ENCODE data around the gene RPS10.
A peak's percentile ranks its signal among the peaks of the same experiment; 100 is the strongest.
"Not testable (repeated sequence)": the region's sequence is repeated elsewhere in the genome, so short reads cannot be mapped to it uniquely, and the experiment has no call there.

Gene RPS10

DNA sequence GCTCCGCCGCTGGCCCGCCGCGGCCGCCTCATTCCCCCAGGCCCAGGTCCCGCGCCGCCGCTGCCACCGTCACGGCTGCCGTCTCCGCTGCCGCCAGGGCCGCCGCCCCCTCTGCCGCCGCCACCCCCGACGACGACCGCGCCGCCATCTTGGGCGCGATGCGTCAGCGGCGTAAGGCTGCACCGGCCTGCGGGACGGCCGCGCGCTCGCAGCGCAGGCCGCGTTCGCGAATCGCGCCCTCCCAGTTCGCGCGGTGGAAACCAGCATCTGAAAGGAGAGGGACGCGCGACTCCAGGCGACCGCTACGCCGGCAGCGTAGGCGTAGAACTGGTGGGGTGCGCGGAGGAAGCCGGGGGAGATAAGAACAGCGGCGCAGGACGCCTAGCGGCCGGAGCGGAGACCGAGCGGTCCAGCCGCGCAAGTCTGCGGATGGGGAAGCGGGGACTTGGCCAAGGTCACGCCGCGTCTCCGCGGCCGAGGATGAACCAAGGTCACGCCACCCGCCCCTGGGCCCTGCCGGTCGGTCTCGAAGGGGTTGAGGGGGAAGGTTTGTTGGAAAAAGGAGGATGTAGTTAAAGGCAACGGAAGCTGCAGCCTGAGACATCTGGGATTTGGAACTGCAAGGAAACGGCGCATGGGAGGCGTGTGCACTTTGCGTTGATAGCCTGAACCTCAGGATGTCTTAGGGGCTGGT, 33.2 kb downstream of the RPS10 start, which contains the start of gene NUDT3:
Gene NUDT3, minus strand, starts transcription at position 173 of the 694 bp plus-strand sequence. CDS start 307 bp downstream, outside the sequence.
- DNase-seq (ENCODE audit: low read depth in 2 of 2): peak; percentile 88 to 91

DNA sequence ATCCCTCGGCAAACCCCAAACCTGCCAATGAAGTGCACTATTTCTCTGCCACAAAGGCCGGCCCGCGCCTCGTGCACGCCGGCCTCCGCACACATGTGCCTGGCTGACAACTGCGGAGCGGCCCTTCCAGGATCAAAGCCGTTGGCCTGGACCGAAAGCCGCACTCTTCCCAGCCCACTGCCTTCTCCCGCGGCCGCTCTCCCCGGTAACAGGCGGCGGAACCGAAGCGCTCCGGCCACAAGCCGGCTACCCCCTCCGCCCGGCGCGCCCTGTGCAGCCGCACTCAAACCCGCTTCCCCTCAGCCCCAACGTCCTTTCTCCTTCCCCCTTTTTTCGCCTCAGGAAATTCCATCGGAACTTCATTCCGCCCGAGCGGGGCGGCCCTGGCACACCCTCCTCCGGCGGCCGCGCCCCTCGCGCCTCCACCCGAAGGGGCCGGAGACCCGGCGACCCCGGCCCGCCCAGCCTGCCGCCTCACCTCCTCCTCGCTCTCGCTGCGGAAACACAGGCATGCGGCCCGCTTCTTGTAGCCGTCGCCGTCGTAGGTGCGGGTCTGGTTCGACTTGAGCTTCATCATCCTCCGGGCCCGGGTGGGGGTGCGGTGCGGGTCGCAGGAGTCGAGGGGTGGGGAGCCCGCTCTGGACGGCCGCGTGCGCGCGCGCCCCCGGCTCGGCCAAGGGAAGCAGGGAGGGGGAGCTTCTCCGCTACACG, 33.9 kb downstream of the RPS10 start:
- DNase-seq (ENCODE audit: low read depth in 2 of 2): peak; percentile 20 to 22

DNA sequence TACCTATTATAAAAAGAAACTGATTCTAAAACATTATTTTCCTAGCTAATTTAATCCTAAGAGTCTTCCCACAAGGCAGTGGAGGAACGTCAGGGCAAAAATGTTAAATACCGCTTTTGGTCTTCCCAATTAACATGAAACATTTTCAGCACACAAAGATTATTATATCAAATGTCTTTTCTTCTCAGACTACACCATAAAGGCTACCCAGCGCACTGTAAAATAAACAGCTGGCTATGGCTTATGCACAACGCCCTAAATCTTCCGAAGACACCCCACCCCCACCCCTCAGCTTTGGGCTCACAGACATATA, 34.4 kb downstream of the RPS10 start:
- DNase-seq (ENCODE audit: low read depth in 2 of 2): no peak

DNA sequence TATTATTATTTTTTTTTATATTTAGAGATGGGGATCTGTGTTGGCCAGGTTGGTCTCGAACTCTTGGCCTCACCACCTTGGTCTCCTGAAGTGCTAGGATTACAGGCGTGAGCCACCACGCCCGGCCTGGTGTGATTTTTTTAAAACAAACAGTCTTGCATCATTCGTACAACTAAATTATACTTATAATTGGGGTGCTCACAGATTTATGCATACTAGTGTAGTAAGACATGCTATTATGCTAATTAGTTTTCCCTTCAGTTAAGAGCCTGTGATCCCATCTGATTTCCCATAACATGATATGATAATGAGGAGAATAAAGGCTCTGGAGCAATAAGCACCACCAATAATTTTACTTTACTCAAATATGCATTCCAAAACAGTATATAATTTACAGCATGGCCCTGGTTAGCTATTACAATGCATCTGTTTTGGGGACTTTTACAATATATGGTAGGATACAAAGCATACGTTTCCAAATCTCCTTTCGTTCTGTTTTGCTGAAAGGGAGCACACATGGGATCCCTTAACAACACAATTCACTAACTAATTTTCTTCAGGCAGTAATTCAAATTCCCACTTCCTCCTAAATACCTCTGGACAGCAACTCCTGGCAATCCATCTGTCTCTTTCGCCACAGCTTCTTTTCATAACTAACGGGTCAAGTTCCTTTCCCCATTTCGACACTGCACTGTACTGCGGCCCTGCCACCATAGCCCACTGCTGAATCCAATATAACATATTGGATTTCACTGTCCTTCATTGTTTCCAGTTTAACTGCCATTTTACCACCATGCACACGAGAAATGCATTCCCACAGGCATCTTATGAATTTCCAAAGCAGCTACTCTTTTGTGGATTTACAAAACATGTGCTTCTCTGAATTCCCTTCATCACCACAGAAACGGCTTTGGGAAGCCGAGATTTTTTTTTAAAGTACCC, 35.1 kb downstream of the RPS10 start:
- DNase-seq (ENCODE audit: low read depth in 2 of 2): no peak

DNA sequence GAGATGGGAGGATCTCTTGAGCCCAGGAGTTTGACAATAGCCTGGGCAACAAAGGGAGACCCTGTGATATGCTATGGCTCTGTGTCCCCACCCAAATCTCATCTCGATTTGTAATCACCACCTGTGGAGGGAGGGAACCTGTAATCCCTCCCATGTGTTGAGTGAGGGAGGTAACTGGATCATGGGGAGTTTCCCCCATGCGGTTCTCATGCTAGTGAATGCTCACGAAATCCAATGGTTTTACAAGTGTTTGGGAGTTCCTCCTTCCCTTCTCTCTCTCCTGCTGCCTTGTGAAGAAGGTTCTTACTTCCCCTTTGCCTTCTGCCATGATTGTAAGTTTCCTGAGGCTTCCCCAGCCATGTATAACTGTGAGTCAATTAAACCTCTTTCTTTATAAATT, 36.8 kb downstream of the RPS10 start:
- DNase-seq (ENCODE audit: low read depth in 2 of 2): no peak

DNA sequence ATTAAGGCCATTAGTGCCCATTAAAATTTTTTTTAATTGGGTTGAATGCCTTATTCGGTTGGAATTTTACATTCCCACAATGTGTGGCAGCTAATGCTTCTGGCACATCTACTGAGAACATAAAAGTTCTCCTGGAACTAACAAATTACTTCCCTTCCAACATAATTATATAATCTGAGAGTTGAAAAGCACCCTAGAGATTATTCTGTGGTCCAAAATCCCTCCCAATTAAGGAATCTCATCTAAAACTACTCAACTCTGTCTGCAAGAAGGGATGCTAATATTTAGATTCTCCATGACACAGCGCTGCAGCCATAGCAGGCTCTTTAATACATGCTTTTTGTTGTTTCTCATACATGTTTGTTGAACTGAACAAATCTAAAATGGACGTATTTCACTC, 37.4 kb downstream of the RPS10 start:
- no peak for DNase-seq (ENCODE audit: low read depth in 2 of 2)

DNA sequence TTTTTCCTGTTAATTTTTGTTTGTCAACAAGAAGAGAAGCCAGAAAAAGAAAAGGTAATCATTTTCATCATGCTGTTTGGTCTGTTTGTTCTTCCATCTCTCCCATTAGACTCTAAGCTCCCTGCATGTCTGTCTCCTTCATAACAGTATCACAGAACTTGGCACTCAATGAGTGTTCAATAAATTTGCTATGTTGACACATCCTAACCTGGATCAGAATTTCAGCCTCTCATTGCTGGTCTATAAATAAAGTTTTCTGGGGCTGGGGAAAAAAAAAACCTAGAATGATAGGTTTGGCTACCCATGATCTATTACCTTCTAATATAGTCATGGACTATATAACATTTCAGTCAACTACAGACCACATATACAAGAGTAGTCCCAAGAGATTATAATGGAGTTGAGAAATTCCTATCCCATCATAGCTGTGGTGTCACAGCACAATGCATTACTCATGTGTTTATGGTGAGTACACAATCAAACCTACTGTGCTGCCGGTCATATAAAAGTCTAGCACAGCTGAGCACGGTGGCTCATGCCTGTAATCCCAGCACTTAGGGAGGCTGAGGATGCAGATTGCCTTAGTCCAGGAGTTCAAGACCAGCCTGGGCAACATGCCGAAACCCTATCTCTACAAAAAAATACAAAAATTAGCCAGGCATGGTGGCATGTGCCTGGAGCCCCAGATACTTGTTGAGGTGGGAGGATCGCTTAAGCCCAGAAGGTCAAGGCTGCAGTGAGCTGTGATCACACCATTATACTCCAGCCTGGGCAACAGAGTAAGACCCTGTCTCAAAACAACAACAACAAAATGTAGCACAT, 39.3 kb downstream of the RPS10 start:
- no peak for DNase-seq (ENCODE audit: low read depth in 2 of 2)

DNA sequence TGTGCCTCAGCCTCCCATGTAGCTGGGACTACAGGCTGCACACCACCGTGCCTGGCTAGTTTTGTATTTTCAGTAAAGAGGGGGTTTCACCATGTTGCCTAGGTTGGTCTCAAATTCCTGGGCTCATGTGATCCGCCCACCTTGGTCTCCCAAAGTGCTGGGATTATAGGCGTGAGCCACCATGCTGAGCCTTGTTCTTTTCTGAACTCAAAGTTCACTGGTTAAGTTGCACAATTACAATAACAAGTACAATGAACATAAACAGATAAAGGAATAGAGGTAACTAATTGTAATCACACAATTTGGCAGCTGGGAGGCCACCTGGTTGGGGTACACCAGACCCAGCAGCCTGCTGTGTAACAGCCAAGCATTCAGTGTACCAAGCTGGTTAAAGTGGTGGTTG, 40.1 kb downstream of the RPS10 start:
- DNase-seq (ENCODE audit: low read depth in 2 of 2): no peak

DNA sequence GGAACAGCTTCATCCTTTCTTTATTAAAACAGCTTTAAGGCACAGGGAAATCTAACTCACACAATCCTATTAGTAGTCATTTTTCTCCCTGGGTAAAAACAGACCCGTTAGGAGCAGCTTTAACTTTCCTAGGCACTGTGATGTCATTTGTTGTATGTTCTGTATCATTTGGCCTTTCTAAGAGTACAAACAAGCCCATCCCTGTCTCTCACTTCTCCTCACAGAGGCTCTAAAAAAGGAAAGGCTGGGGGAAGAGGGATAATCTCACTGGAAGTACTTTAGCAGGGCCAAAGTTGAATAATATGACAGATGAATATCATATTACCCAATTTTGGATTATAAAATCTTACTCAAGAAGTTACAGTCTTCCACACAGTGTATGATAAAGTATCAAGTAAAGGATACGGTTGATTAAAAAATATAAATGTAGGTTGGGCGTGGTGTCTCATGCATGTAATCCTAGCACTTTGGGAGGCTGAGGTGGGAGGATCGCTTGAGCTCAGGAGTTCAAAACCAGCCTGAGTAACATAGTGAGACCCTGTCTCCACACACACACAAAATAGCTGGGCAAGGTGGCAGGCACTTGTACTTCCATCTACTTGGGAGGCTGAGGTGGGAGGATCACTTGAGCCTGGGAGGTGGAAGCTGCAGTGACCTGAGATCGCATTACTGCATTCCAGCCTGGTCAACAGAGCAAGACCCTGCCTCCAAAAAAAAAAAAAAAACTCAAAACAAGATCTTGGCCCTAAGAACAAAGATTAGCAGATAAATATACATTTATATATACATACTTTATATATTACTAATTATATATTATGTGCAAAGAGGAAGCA, 41.3 kb downstream of the RPS10 start:
- DNase-seq (ENCODE audit: low read depth in 2 of 2): no peak

DNA sequence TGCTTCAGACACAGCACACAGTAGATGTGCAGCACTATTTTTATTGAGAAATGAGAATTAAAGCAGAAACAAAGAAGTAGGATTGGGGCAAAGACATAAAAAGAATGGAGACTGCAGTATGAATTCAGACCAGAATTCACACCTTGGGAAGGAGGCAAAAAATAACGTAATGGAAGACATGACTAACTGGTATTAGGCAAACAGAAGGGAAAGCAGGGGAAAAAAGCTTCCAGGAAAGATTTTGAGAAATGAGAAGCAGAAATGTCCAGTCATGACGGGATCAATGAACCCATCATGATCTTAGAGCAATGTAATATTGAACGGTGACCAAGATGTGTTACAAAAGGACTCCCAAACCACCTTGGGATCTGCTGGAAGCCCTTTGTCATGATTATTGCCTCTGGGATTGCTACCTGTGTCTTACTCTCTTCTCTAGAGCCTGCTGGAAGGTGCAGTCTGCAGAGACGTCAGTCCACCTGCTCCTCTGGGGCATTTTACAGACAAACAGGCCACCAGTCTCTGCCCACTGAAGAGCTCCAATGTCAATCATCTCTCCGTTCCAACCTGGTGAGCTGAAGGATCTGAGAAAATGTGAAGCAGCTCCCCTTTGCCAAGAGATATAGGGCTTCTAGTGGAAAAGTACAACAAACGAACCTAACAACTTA, 42.1 kb downstream of the RPS10 start:
- no peak for DNase-seq (ENCODE audit: low read depth in 2 of 2)

DNA sequence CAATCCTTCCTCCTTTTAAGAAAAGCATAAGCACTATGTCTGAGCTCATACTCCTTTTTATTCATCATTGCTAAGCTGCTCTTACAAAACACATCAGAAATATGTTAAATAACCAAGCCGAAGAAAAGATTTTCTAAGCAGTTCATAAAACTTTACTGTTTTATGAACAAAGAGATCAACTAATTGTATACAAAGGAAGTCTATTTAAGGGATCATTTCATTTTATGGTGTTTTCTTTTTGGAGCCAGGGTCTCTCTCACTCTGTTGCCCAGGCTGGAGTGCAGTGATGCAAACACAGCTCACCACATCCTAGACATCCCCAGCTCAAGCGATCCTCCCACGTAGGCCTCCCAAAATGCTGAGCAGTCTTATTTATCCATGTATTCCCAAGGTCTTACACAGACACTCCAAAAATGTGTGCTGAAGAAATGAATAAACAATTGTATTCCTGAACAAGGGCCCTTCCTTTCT, 42.7 kb downstream of the RPS10 start:
- no peak for DNase-seq (ENCODE audit: low read depth in 2 of 2)

DNA sequence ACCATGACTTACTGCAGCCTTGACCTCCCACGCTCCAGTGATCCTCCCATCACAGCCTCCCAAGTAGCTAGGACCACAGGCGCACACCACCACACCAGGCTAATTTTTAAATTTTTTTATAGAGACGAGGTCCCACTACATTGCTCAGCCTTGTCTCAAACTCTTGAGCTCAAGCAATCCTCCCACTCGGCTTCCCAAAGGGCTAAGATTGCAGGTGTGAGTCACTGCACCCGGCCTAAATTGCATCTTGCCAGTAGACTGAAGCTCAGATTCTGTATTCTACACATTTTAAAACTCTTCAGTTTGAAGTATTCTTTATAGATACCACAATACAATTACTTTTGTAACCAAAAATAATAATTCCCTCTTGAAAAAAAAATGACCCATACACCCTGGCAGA, 44.8 kb downstream of the RPS10 start:
- DNase-seq (ENCODE audit: low read depth in 2 of 2): no peak

DNA sequence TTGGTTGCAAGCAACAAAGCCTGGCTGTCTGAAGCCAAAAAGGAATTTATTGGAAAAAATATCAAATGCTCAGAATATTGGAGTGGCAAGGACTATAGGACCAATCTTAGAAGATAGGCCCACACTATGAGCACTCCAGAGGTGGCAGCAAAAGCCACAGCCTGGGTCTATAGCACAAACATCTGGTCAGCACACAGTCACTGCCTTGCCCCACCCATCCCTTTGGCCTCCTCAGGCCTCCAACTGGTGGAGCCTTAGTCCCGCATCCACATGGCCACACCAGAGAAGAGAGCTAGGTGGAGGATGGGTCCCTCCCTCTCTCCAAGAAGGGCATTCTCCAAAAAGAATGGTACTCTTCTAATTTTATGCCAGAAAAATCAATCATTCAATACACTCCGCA, 47.4 kb downstream of the RPS10 start:
- no peak for DNase-seq (ENCODE audit: low read depth in 2 of 2)

DNA sequence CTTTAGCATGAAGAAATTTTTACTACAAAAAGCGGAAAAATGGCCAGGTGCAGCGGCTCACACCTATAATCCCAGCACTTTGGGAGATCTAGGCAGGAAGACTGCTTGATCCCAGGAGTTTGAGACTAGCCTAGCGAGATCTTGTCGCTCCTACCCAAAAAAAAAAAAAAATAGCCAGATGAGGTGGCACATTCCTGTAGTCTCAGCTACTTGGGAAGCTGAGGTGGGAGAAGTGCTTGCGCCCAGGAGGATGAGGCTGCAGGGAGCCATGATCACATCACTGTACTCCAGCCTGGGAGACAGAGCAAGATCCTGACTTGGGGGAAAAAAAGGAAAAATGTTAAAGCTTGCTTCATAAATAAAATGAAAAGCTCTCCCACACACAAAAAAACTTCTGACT, 47.9 kb downstream of the RPS10 start:
- no peak for DNase-seq (ENCODE audit: low read depth in 2 of 2)

DNA sequence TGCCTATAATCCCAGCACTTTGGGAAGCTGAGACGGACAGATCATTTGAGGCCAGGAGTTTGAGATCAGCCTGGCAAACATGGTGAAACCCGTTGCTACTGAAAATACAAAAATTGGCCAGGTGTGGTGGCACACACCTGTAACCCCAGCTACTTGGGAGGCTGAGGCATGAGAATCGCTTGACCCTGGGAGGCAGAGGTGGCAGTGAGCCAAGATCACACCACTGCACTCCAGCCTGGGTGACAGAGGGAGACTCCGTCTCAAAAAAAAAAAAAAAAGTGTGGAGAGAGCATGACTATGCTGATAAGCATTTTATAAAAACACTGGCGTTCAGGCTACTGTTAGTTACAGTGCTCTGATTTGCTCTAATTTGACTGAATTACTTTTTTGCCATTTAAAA, 48.3 kb downstream of the RPS10 start:
- not testable (repeated sequence) for DNase-seq (ENCODE audit: low read depth in 2 of 2)

DNA sequence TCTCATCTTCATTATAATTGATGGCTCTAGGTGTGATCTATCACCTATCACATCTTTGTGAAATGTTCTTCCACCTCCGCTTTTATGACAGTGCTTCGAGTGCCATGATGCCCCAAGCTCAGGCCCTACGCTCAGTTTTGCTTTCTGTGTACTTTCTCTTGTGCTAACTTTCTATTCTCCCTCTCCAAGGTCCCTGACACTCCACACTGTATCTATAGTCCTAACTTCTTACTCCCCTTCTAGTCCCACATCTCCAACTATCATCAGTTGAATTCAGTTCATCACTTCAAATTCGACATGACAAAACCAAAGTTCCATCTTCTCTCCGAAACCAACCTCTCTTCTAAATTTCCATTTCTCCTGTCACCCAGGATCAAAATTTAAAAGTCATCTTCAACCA, 50.0 kb downstream of the RPS10 start:
- DNase-seq (ENCODE audit: low read depth in 2 of 2): no peak

DNA sequence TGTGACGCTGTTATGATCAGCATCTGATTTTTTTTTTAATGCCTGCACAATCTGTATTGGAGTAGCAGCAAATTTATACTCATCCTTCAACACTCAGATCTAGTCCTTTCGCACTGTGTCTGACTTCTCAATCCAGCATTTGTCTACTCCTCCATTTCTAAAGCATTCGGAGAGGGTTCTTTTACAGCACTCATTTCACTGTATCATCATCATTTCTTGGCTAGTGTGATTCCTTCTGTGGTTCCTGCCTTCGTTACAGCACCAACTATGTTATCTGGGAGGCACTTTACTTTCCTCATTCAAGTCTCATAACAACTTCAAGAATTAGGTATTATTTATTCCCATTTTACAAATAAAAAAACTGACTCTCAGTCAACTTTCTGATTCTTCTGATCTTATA, 51.4 kb downstream of the RPS10 start:
- no peak for DNase-seq (ENCODE audit: low read depth in 2 of 2)

DNA sequence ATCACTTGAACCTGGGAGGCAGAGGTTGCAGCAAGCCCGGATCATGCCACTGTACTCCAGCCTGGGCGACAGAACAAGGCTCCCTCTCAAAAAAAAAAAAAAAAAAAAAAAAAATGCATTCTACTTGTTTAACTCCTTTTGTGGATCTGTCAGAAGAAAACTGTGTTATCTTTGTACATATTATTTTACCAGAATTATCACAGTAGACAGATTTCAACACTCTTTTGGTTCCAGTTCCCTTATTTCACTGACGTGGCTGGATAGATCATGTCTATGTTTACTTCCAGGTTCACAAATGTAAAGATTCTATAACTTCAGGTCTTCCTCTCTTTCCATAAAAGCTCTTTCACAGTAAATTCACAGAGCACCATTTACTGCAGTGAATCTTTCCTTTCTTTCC, 51.8 kb downstream of the RPS10 start:
- no peak for DNase-seq (ENCODE audit: low read depth in 2 of 2)

DNA sequence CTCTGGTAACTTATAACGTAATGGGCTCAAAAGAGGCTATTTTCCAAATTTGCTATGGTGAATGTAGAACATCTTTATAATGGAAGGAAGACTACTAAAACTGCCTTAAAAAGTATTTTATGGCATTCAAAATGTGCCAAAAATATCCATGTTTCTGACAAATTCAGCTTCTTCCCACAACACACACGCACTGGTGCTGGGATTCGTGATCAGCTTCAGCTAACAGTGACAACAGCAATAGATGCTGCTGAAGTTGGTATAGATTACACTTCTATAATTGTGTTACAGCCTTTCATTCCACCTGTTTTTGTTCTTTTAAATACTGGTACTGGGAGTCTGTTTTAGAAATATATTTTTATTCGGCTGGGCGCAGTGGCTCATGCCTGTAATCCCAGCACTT, 52.4 kb downstream of the RPS10 start:
- no peak for DNase-seq (ENCODE audit: low read depth in 2 of 2)

DNA sequence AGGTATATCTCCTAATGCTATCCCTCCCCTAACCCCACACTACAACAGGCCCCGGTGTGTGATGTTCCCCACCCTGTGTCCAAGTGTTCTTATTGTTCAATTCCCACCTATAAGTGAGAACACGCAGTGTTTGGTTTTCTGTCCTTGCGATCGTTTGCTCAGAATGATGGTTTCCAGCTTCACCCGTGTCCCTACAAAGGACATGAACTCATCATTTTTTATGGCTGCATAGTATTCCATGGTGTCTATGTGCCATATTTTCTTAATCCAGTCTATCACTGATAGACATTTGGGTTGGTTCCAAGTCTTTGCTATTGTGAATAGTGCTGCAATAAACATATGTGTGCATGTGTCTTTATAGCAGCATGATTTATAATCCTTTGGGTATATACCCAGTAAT, 54.0 kb downstream of the RPS10 start:
- not testable (repeated sequence) for DNase-seq (ENCODE audit: low read depth in 2 of 2)

All from activated CD8-positive, alpha-beta memory T cell treated with anti-CD3 and anti-CD28 coated beads for 4 hours (primary cell).